Lower leg skin (tissue), 3 donors: ENCODE measurements around the gene C11orf91.

Experiments used
- POLR2A ChIP-seq, 2 donors: fragments of 450-650 bp; IDR thresholded peaks; one replicate each; pipeline ENCODE4 v1.6.1; 2016 to 2017; ENCODE audit warnings: antibody characterized with exemption in 2 of 2, mild to moderate bottlenecking in 1 of 2, moderate library complexity in 1 of 2
- TF ChIP-seq, protein P1 (sequence below), 3 donors: fragments of 450-650 bp; IDR thresholded peaks; one replicate each; pipeline ENCODE4 v1.5.1; 2016; ENCODE audit warnings: antibody characterized with exemption in 3 of 3, mild to moderate bottlenecking in 3 of 3, moderate library complexity in 2 of 3

DNA sequence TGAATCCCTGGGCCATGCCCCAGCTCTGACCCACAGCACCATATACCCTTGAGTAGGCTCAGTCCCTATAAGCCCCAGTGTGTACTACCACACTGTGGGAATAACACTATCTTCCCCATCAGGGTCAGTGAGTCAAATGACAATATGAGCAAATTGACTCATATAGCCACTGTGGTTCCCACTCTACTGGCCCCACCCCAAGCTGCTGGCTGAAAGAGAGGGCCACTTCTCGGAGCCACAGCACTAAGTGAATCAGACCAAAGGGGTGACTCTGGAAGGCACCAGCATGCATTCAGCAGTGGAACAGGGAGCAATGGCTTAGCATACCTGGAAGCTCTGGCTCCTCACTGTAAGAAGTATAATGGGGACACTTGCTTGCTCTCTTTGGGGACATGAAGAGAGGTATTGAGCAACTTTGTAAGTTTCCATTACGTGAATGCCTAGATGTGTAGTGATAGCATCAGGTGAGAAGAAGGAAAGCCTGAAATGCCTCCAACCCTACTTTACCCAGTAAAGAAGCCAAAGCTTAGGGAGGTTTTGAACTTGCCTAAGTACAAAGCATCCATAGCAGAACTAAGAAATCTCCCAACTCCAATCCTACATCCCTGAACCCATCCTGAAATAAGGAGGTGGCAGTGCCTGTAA is 22.1 kb upstream of the C11orf91 start:
- TF ChIP-seq, protein P1, sequence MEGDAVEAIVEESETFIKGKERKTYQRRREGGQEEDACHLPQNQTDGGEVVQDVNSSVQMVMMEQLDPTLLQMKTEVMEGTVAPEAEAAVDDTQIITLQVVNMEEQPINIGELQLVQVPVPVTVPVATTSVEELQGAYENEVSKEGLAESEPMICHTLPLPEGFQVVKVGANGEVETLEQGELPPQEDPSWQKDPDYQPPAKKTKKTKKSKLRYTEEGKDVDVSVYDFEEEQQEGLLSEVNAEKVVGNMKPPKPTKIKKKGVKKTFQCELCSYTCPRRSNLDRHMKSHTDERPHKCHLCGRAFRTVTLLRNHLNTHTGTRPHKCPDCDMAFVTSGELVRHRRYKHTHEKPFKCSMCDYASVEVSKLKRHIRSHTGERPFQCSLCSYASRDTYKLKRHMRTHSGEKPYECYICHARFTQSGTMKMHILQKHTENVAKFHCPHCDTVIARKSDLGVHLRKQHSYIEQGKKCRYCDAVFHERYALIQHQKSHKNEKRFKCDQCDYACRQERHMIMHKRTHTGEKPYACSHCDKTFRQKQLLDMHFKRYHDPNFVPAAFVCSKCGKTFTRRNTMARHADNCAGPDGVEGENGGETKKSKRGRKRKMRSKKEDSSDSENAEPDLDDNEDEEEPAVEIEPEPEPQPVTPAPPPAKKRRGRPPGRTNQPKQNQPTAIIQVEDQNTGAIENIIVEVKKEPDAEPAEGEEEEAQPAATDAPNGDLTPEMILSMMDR (IDR thresholded peaks at IDR 0.05), result no peak
- TF ChIP-seq POLR2A (IDR thresholded peaks at IDR 0.05), result no peak
